MCF 10A (cell line): ENCODE data around the gene ALG2. TPM values are rescaled to one million over a fixed set of nuclear protein-coding genes. Genes with fewer than 3 reads are reported as not detected.

Experiments
- BruUV-seq: library from RNA; stranded (reverse); fragments of 400-500 nt; replicated peaks from 2 replicates; lab custom pipeline; 2021; lab: Mats Ljungman, UMichigan
- CTCF ChIA-PET: fragments of 300-600 bp; sonication (Branson Sonifier 250); formaldehyde crosslinking; extraction: SDS; loops from one replicate; lab custom pipeline; 2021; ENCODE audit warnings: antibody characterized with exemption, inconsistent platforms; lab: Yijun Ruan, JAX
- POLR2A ChIA-PET: fragments of 300-600, 350-650 bp; sonication (Branson Sonifier 250); formaldehyde crosslinking; extraction: SDS; loops from one replicate; lab custom pipeline; 2020; ENCODE audit warnings: antibody characterized with exemption, inconsistent platforms; lab: Yijun Ruan, JAX
- DNase-seq: peaks from one replicate; pipeline ENCODE4 v3.0.0-alpha.2; 2018; ENCODE audit not compliant: unreplicated experiment
- H3K27ac Mint-ChIP-seq: one replicate; pipeline ENCODE4 v1.8.0; 2022; ENCODE audit warnings: mild to moderate bottlenecking, low read depth, mixed read lengths; ENCODE audit not compliant: unreplicated experiment
- H3K27me3 Mint-ChIP-seq: one replicate; pipeline ENCODE4 v1.8.0; 2022; ENCODE audit warnings: mixed read lengths; ENCODE audit not compliant: insufficient read depth, unreplicated experiment
- H3K36me3 Mint-ChIP-seq: one replicate; pipeline ENCODE4 v1.8.0; 2022; ENCODE audit warnings: mild to moderate bottlenecking, moderate library complexity, mixed read lengths; ENCODE audit not compliant: insufficient read depth, unreplicated experiment
- H3K4me1 Mint-ChIP-seq: one replicate; pipeline ENCODE4 v1.8.0; 2022; ENCODE audit warnings: mixed read lengths; ENCODE audit not compliant: insufficient read depth, unreplicated experiment
- H3K4me3 Mint-ChIP-seq: one replicate; pipeline ENCODE4 v1.8.0; 2022; ENCODE audit warnings: mild to moderate bottlenecking, moderate library complexity, mixed read lengths; ENCODE audit not compliant: unreplicated experiment
- H3K9me3 Mint-ChIP-seq: one replicate; pipeline ENCODE4 v1.8.0; 2022; ENCODE audit warnings: mixed read lengths; ENCODE audit not compliant: unreplicated experiment
- CTCF ChIP-seq: fragments of 200-600 bp; IDR thresholded peaks from one replicate; pipeline ENCODE4 v1.8.0; 2022; ENCODE audit warnings: antibody characterized with exemption, mild to moderate bottlenecking; ENCODE audit not compliant: unreplicated experiment
- intact Hi-C: fragments of 100-400 bp; cut with micrococcal nuclease; formaldehyde crosslinking; loops from 2 replicates; pipeline ENCODE4 v1.14.1; 2022
- total RNA-seq: library from RNA; stranded (reverse); gene quantifications from 2 replicates; pipeline ENCODE4 v1.2.3, GENCODE V29; 2022

ALG2 gene
- total RNA-seq, 1 experiment from 2014 or later = 54.7 TPM

GRCh38 chr9:99189887-99190596 lies 31.7 kb downstream of the ALG2 start:
- no TSS peak for BruUV-seq
- DNase-seq = no peak
- Mint-ChIP-seq H3K27ac (no peak overlapping the region), H3K27me3 (peaks cover 87% of the 10 kb centered on the region), H3K36me3 (no peaks in the 10 kb centered on the region), H3K4me3 (no peak overlapping the region), H3K4me1 (no peaks in the 10 kb centered on the region), H3K9me3 (no peaks in the 10 kb centered on the region)
- POLR2A ChIA-PET = no interaction called here
- TF ChIP-seq CTCF = no peak
- CTCF ChIA-PET = interaction anchor here (1.4 to 1.7 kb wide), 3 partner anchors 11 to 1406 kb away, joined by 4 to 6 read pairs (median 5); no protein-coding TSS in a partner anchor
- intact Hi-C loops = loop anchor here (10.0 kb wide), 2 partner anchors 75 to 835 kb away; no protein-coding TSS in a partner anchor

GRCh38 chr9:99189186-99189585 lies 32.6 kb downstream of the ALG2 start:
- no peak for TF ChIP-seq CTCF
- intact Hi-C loops = loop anchor here (10.0 kb wide), 2 partner anchors 76 to 836 kb away; no protein-coding TSS in a partner anchor
- H3K4me1 Mint-ChIP-seq = no peaks in the 10 kb centered on the region
- no peaks in the 10 kb centered on the region for H3K9me3 Mint-ChIP-seq
- H3K36me3 Mint-ChIP-seq = no peaks in the 10 kb centered on the region
- H3K27me3 Mint-ChIP-seq = peaks cover 78% of the 10 kb centered on the region
- ChIA-PET CTCF (interaction anchor here (0.7 to 1.7 kb wide), 3 partner anchors 11 to 1407 kb away, joined by 3 to 5 read pairs (median 4); no protein-coding TSS in a partner anchor), POLR2A (no interaction called here)
- H3K4me3 Mint-ChIP-seq = no peak overlapping the region
- no peak overlapping the region for H3K27ac Mint-ChIP-seq
- no peak for DNase-seq
- BruUV-seq = no TSS peak

GRCh38 chr9:99187311-99187710 lies 34.4 kb downstream of the ALG2 start:
- ChIA-PET CTCF (interaction anchor here (3.9 kb wide), 1 partner anchor 45 kb away, joined by 21 read pairs; no protein-coding TSS in a partner anchor), POLR2A (no interaction called here)
- Mint-ChIP-seq H3K4me1 (no peaks in the 10 kb centered on the region), H3K36me3 (no peaks in the 10 kb centered on the region), H3K4me3 (no peak overlapping the region), H3K27ac (no peak overlapping the region), H3K27me3 (peaks cover 59% of the 10 kb centered on the region), H3K9me3 (no peaks in the 10 kb centered on the region)
- intact Hi-C loops = loop anchor here (10.0 kb wide), 2 partner anchors 77 to 837 kb away; no protein-coding TSS in a partner anchor
- no peak for TF ChIP-seq CTCF
- no peak for DNase-seq
- no TSS peak for BruUV-seq

GRCh38 chr9:99185934-99186333 lies 35.8 kb downstream of the ALG2 start:
- no peak overlapping the region for H3K4me3 Mint-ChIP-seq
- intact Hi-C loops = loop anchor here (10.0 kb wide), 2 partner anchors 79 to 839 kb away; no protein-coding TSS in a partner anchor
- no peaks in the 10 kb centered on the region for H3K4me1 Mint-ChIP-seq
- H3K36me3 Mint-ChIP-seq = no peaks in the 10 kb centered on the region
- ChIA-PET CTCF (interaction anchor here (0.5 to 4.7 kb wide), 16 partner anchors 9 to 1415 kb away, joined by 3 to 33 read pairs (median 9); partner anchors contain the start of genes ALG2 and SEC61B), POLR2A (interaction anchor here (0.7 kb wide), 1 partner anchor 633 kb away, joined by 3 read pairs; no protein-coding TSS in a partner anchor)
- TF ChIP-seq CTCF = no peak
- H3K9me3 Mint-ChIP-seq = no peaks in the 10 kb centered on the region
- H3K27ac Mint-ChIP-seq = no peak overlapping the region
- DNase-seq = no peak
- no TSS peak for BruUV-seq
- peaks cover 46% of the 10 kb centered on the region for H3K27me3 Mint-ChIP-seq
